Subcutaneous abdominal adipose tissue (tissue), 5 donors: ENCODE measurements around the gene LRRC27.
A peak's percentile ranks its signal among the peaks of the same experiment; 100 is the strongest.

Experiments
- H3K27ac ChIP-seq: one replicate; pipeline ENCODE4 v1.7.0; 2013; ENCODE audit warnings: low read depth, mild to moderate bottlenecking, inconsistent platforms, low read length, moderate library complexity
- H3K27me3 ChIP-seq, 5 donors: one replicate each; pipeline ENCODE4 v1.7.0; 2013; ENCODE audit warnings: low read length in 5 of 5, inconsistent platforms in 1 of 5; ENCODE audit not compliant: control insufficient read depth in 5 of 5, insufficient read depth in 4 of 5
- H3K36me3 ChIP-seq, 5 donors: one replicate each; pipeline ENCODE4 v1.7.0; 2013; ENCODE audit warnings: low read length in 5 of 5; ENCODE audit not compliant: control insufficient read depth in 5 of 5, insufficient read depth in 5 of 5
- H3K4me1 ChIP-seq, 5 donors: one replicate each; pipeline ENCODE4 v1.7.0; 2013; ENCODE audit warnings: low read length in 5 of 5, mild to moderate bottlenecking in 3 of 5, moderate library complexity in 1 of 5; ENCODE audit not compliant: control insufficient read depth in 5 of 5, insufficient read depth in 5 of 5
- H3K4me3 ChIP-seq, 5 donors: one replicate each; pipeline ENCODE4 v1.7.0; 2013; ENCODE audit warnings: low read length in 5 of 5, low read depth in 1 of 5
- H3K9ac ChIP-seq, 5 donors: one replicate each; pipeline ENCODE4 v1.7.0; 2013; ENCODE audit warnings: low read length in 5 of 5, mild to moderate bottlenecking in 4 of 5, moderate library complexity in 3 of 5
- H3K9me3 ChIP-seq, 5 donors: one replicate each; pipeline ENCODE4 v1.7.0; 2013; ENCODE audit warnings: low read length in 5 of 5; ENCODE audit not compliant: control insufficient read depth in 5 of 5
- donor health status: healthy.
- donor health status: healthy.
- donor health status: healthy.
- donor health status: healthy.
- donor health status: healthy.

The LRRC27 gene

GRCh38 chr10:132328106-132328505 lies 3.9 kb upstream of the LRRC27 start:
- H3K9ac ChIP-seq: no peak overlapping the region
- no peak overlapping the region for H3K4me3 ChIP-seq
- H3K4me1 ChIP-seq: peaks cover 3 to 52% (median 39%) of the 10 kb centered on the region in 5 donors
- H3K27me3 ChIP-seq: no peaks in the 10 kb centered on the region
- no peaks in the 10 kb centered on the region for H3K9me3 ChIP-seq
- no peak overlapping the region for H3K27ac ChIP-seq
- H3K36me3 ChIP-seq: peaks cover 0 to 6% (median 0%) of the 10 kb centered on the region in 5 donors

- Histone ChIP-seq H3K4me1 (peaks cover 3 to 52% (median 38%) of the 10 kb centered on the region in 5 donors), H3K4me3 (peak overlapping the region in 1 of 5 donors; percentile 15), H3K9me3 (no peaks in the 10 kb centered on the region), H3K36me3 (peaks cover 0 to 6% (median 0%) of the 10 kb centered on the region in 5 donors), H3K27me3 (no peaks in the 10 kb centered on the region), H3K27ac (no peak overlapping the region), H3K9ac (no peak overlapping the region)
Observed at GRCh38 chr10:132328738-132329137, 3.3 kb upstream of the LRRC27 start.

- Histone ChIP-seq H3K9ac (peak overlapping the region in 1 of 5 donors; percentile 33), H3K9me3 (no peaks in the 10 kb centered on the region), H3K27me3 (no peaks in the 10 kb centered on the region), H3K27ac (peak overlapping the region; percentile 55), H3K36me3 (peaks cover 0 to 3% (median 0%) of the 10 kb centered on the region in 5 donors), H3K4me3 (peak overlapping the region; percentile 11 to 98 (median 55)), H3K4me1 (peaks cover 3 to 52% (median 38%) of the 10 kb centered on the region in 5 donors)
Observed at GRCh38 chr10:132329565-132330485, 2.2 kb upstream of the LRRC27 start.

- peaks cover 3 to 52% (median 38%) of the 10 kb centered on the region in 5 donors for H3K4me1 ChIP-seq
- H3K9ac ChIP-seq: peak overlapping the region in 1 of 5 donors; percentile 33
- no peaks in the 10 kb centered on the region for H3K27me3 ChIP-seq
- H3K36me3 ChIP-seq: peaks cover 0 to 3% (median 0%) of the 10 kb centered on the region in 5 donors
- H3K27ac ChIP-seq: peak overlapping the region; percentile 4
- H3K4me3 ChIP-seq: peak overlapping the region; percentile 52 to 98 (median 57)
- H3K9me3 ChIP-seq: no peaks in the 10 kb centered on the region
Observed at GRCh38 chr10:132330486-132330833, 1.5 kb upstream of the LRRC27 start.

- no peaks in the 10 kb centered on the region for H3K9me3 ChIP-seq
- peaks cover 3 to 60% (median 45%) of the 10 kb centered on the region in 5 donors for H3K4me1 ChIP-seq
- H3K36me3 ChIP-seq: no peaks in the 10 kb centered on the region
- H3K4me3 ChIP-seq: peak overlapping the region; percentile 68 to 98 (median 79)
- no peaks in the 10 kb centered on the region for H3K27me3 ChIP-seq
- peak overlapping the region in 4 of 5 donors; percentile 60 to 83 (median 78) for H3K9ac ChIP-seq
- H3K27ac ChIP-seq: peak overlapping the region; percentile 60
Observed at GRCh38 chr10:132332433-132332754, 401 bp downstream of the LRRC27 start.

- peaks cover 0 to 2% (median 0%) of the 10 kb centered on the region in 5 donors for H3K36me3 ChIP-seq
- no peak overlapping the region for H3K4me3 ChIP-seq
Observed at GRCh38 chr10:132333386-132333785, 1.4 kb downstream of the LRRC27 start.

GRCh38 chr10:132334631-132335188 lies 2.7 kb downstream of the LRRC27 start:
- peaks cover 3 to 44% (median 34%) of the 10 kb centered on the region in 5 donors for H3K4me1 ChIP-seq
- H3K9ac ChIP-seq: no peak overlapping the region
- H3K27me3 ChIP-seq: no peaks in the 10 kb centered on the region
- H3K4me3 ChIP-seq: no peak overlapping the region
- H3K9me3 ChIP-seq: no peaks in the 10 kb centered on the region
- no peak overlapping the region for H3K27ac ChIP-seq
- peaks cover 0 to 9% (median 2%) of the 10 kb centered on the region in 5 donors for H3K36me3 ChIP-seq

More at GRCh38 chr10:132333386-132333785, 1.4 kb downstream of the LRRC27 start:
- H3K9me3 ChIP-seq: no peaks in the 10 kb centered on the region
- H3K9ac ChIP-seq: no peak overlapping the region
- peaks cover 3 to 55% (median 45%) of the 10 kb centered on the region in 5 donors for H3K4me1 ChIP-seq
- no peaks in the 10 kb centered on the region for H3K27me3 ChIP-seq
- H3K27ac ChIP-seq: no peak overlapping the region

- Histone ChIP-seq H3K36me3 (peaks cover 0 to 9% (median 2%) of the 10 kb centered on the region in 5 donors), H3K27me3 (no peaks in the 10 kb centered on the region), H3K9me3 (no peaks in the 10 kb centered on the region), H3K4me3 (peak overlapping the region in 1 of 5 donors; percentile 70), H3K9ac (no peak overlapping the region), H3K4me1 (peaks cover 3 to 36% (median 27%) of the 10 kb centered on the region in 5 donors), H3K27ac (no peak overlapping the region)
Observed at GRCh38 chr10:132335189-132336063, 3.4 kb downstream of the LRRC27 start.

- Histone ChIP-seq H3K36me3 (peaks cover 0 to 9% (median 2%) of the 10 kb centered on the region in 5 donors), H3K27ac (no peak overlapping the region), H3K4me3 (peak overlapping the region; percentile 66 to 75 (median 72)), H3K9me3 (no peaks in the 10 kb centered on the region), H3K27me3 (no peaks in the 10 kb centered on the region), H3K9ac (peak overlapping the region in 2 of 5 donors; percentile 75 to 83), H3K4me1 (peaks cover 3 to 29% (median 19%) of the 10 kb centered on the region in 5 donors)
Observed at GRCh38 chr10:132336064-132336746, 4.2 kb downstream of the LRRC27 start.
